Forelimb muscle (tissue), 1 donor: ENCODE results near the gene CA11. TPM values are rescaled to one million over a fixed set of nuclear protein-coding genes. Genes with fewer than 3 reads are reported as not detected.

ENCODE experiments used
- polyA plus RNA-seq: library from polyadenylated mRNA; unstranded; fragments of 120-200 nt; gene quantifications from one replicate; pipeline ENCODE4 v1.2.1, GENCODE V29; 2013; ENCODE audit not compliant: insufficient read length

CA11 gene
- polyA plus RNA-seq, 1 donor: 7.6 TPM

Other genes with a start within 250 kb of the CA11 start
- gene GRWD1, start 200.2 kb downstream of the CA11 start, polyA plus RNA-seq: 23.2 TPM
- 0.81 TPM for gene KCNJ14, start 190.6 kb downstream of the CA11 start, polyA plus RNA-seq
- gene CYTH2, start 176.8 kb downstream of the CA11 start, polyA plus RNA-seq: 45.7 TPM
- gene LMTK3, start 134.4 kb downstream of the CA11 start, polyA plus RNA-seq: not detected
- 0.10 TPM for gene SULT2B1, start 94.0 kb downstream of the CA11 start, polyA plus RNA-seq
- not detected for gene SPACA4, start 39.4 kb downstream of the CA11 start, polyA plus RNA-seq
- not detected for gene FAM83E, start 31.1 kb downstream of the CA11 start, polyA plus RNA-seq
- gene RPL18, start 27.0 kb downstream of the CA11 start, polyA plus RNA-seq: 1,725 TPM
- 9.0 TPM for gene SPHK2, start 26.7 kb downstream of the CA11 start, polyA plus RNA-seq
- 5.2 TPM for gene DBP, start 8.8 kb downstream of the CA11 start, polyA plus RNA-seq
- 2.9 TPM for gene NTN5, start 26.8 kb upstream of the CA11 start, polyA plus RNA-seq
- gene FUT2, start 49.8 kb upstream of the CA11 start, polyA plus RNA-seq: 0.83 TPM
- 146 TPM for gene MAMSTR, start 73.5 kb upstream of the CA11 start, polyA plus RNA-seq
- gene RASIP1, start 94.4 kb upstream of the CA11 start, polyA plus RNA-seq: 25.9 TPM
- 2.0 TPM for gene IZUMO1, start 100.7 kb upstream of the CA11 start, polyA plus RNA-seq
- 1.1 TPM for gene FUT1, start 106.5 kb upstream of the CA11 start, polyA plus RNA-seq
- not detected for gene FGF21, start 109.3 kb upstream of the CA11 start, polyA plus RNA-seq
- 25.6 TPM for gene BCAT2, start 164.8 kb upstream of the CA11 start, polyA plus RNA-seq
- 3.1 TPM for gene HSD17B14, start 190.3 kb upstream of the CA11 start, polyA plus RNA-seq
- 28.0 TPM for gene PLEKHA4, start 222.4 kb upstream of the CA11 start, polyA plus RNA-seq
- gene PPP1R15A, start 226.2 kb upstream of the CA11 start, polyA plus RNA-seq: 45.9 TPM